MM.1S (cell line): ENCODE data around the gene KIRREL1.

Source experiments
- CTCF ChIP-seq: fragments of 300-600 bp; sonication (generic); IDR thresholded peaks from 2 replicates; pipeline ENCODE4 v1.5.1; 2016; ENCODE audit warnings: antibody characterized with exemption, low read length, mixed read lengths
- EZH2 ChIP-seq: fragments of 300-600 bp; sonication (generic); optimal IDR thresholded peaks from 2 replicates; pipeline ENCODE3; 2017; ENCODE audit warnings: low read depth, mild to moderate bottlenecking, antibody characterized with exemption, low read length, mixed read lengths

DNA sequence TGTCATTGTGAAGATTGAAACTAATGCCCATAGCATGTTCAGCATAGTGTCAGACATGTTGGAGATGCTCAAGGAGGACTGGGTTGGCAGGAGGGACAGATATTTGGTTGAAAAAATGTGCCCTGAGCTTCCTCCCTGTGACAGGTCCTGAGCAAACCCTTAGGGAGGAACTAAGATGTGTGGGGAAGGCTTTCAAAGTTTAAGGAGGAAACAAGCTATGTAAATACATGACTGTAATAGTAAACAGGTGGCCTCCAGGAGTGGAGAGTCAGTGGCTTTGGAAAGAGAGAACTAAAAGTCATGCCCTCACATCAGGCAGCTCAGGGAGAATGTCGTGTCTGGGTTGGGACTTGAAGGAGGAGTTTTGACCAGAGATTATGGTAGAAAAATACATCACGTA, 9.7 kb upstream of the KIRREL1 start:
- TF ChIP-seq CTCF (no peak), EZH2 (no peak)
